ENCODE results near the gene OR4Q2. TPM values are rescaled to one million over a fixed set of nuclear protein-coding genes. Genes with fewer than 3 reads are reported as not detected.

The OR4Q2 gene
- total RNA-seq, 1 donor from 2014 or later, result not detected

GRCh38 chr14:20002319-20002718, 356 bp downstream of the OR4Q2 start:
- no peak overlapping the region for H3K27ac Mint-ChIP-seq (ENCODE audit: unreplicated experiment)
- peaks cover 2% of the 10 kb centered on the region for H3K36me3 Mint-ChIP-seq (ENCODE audit: unreplicated experiment)
- peaks cover 56% of the 10 kb centered on the region for H3K9me3 Mint-ChIP-seq (ENCODE audit: unreplicated experiment)
- no peak for TF ChIP-seq CTCF (IDR thresholded peaks at IDR 0.05)
- H3K4me3 Mint-ChIP-seq (ENCODE audit: unreplicated experiment), result no peak overlapping the region
- no peak for DNase-seq (ENCODE audit: extremely low spot score, unreplicated experiment)
- no peaks in the 10 kb centered on the region for H3K27me3 Mint-ChIP-seq (ENCODE audit: unreplicated experiment)
- H3K4me1 Mint-ChIP-seq (ENCODE audit: unreplicated experiment), result no peaks in the 10 kb centered on the region

- Mint-ChIP-seq H3K27me3 (ENCODE audit: unreplicated experiment) (no peaks in the 10 kb centered on the region), H3K27ac (ENCODE audit: unreplicated experiment) (no peak overlapping the region), H3K36me3 (ENCODE audit: unreplicated experiment) (peaks cover 2% of the 10 kb centered on the region), H3K4me1 (ENCODE audit: unreplicated experiment) (no peaks in the 10 kb centered on the region), H3K4me3 (ENCODE audit: unreplicated experiment) (no peak overlapping the region), H3K9me3 (ENCODE audit: unreplicated experiment) (peaks cover 65% of the 10 kb centered on the region)
- no peak for DNase-seq (ENCODE audit: extremely low spot score, unreplicated experiment)
- no peak for TF ChIP-seq CTCF (IDR thresholded peaks at IDR 0.05)
Measured at GRCh38 chr14:20008156-20008555, 6.2 kb downstream of the OR4Q2 start.

DNA sequence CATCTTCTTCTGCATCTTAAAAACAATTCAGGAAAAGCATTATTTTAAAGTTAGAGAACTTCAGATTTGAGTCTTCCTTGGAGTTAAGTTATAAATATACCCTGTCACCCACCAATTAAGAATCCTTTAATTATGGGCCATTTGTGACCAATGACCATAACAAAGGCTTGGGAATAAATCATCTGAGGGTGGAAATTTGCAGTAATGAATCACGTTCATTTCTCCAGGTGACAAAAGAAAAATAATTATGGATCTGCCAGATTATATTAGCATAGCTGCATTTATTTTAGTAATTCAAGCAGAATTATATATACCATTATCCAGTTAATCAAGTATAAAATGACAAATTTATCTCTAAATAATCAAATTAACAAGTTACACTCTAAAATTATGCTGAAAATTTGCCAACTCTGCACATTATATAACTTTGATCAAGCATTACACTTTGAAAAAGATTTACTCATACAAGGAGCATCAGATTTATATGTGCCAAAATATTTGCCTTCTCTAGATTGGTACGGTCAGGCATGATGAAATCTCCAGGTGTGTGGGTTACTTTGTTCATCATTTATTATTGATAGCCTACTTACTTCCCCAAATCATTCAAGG, 17.4 kb downstream of the OR4Q2 start, which contains the start of gene OR4K14:
TSS of gene OR4K14 (minus strand) at position 51 of the 609 bp plus-strand sequence. CDS start 4,114 bp downstream, outside the sequence.
- no peaks in the 10 kb centered on the region for H3K4me1 Mint-ChIP-seq (ENCODE audit: unreplicated experiment)
- H3K36me3 Mint-ChIP-seq (ENCODE audit: unreplicated experiment), result no peaks in the 10 kb centered on the region
- H3K4me3 Mint-ChIP-seq (ENCODE audit: unreplicated experiment), result no peak within 1 kb of the TSS
- no peak for DNase-seq (ENCODE audit: extremely low spot score, unreplicated experiment)
- no peak within 1 kb of the TSS for H3K27ac Mint-ChIP-seq (ENCODE audit: unreplicated experiment)
- no peak for TF ChIP-seq CTCF (IDR thresholded peaks at IDR 0.05)
- peaks cover 64% of the 10 kb centered on the region for H3K9me3 Mint-ChIP-seq (ENCODE audit: unreplicated experiment)
- no peaks in the 10 kb centered on the region for H3K27me3 Mint-ChIP-seq (ENCODE audit: unreplicated experiment)

GRCh38 chr14:20031058-20031457, 29.1 kb downstream of the OR4Q2 start:
- DNase-seq (ENCODE audit: extremely low spot score, unreplicated experiment), result no peak
- no peaks in the 10 kb centered on the region for H3K27me3 Mint-ChIP-seq (ENCODE audit: unreplicated experiment)
- no peak overlapping the region for H3K4me3 Mint-ChIP-seq (ENCODE audit: unreplicated experiment)
- TF ChIP-seq CTCF (IDR thresholded peaks at IDR 0.05), result no peak
- H3K9me3 Mint-ChIP-seq (ENCODE audit: unreplicated experiment), result peaks cover 49% of the 10 kb centered on the region
- H3K4me1 Mint-ChIP-seq (ENCODE audit: unreplicated experiment), result no peaks in the 10 kb centered on the region
- no peak overlapping the region for H3K27ac Mint-ChIP-seq (ENCODE audit: unreplicated experiment)
- H3K36me3 Mint-ChIP-seq (ENCODE audit: unreplicated experiment), result no peaks in the 10 kb centered on the region

- no peaks in the 10 kb centered on the region for H3K4me1 Mint-ChIP-seq (ENCODE audit: unreplicated experiment)
- H3K9me3 Mint-ChIP-seq (ENCODE audit: unreplicated experiment), result peaks cover 42% of the 10 kb centered on the region
- no peaks in the 10 kb centered on the region for H3K27me3 Mint-ChIP-seq (ENCODE audit: unreplicated experiment)
- no peak for DNase-seq (ENCODE audit: extremely low spot score, unreplicated experiment)
- no peak for TF ChIP-seq CTCF (IDR thresholded peaks at IDR 0.05)
- no peak overlapping the region for H3K4me3 Mint-ChIP-seq (ENCODE audit: unreplicated experiment)
- H3K27ac Mint-ChIP-seq (ENCODE audit: unreplicated experiment), result no peak overlapping the region
- H3K36me3 Mint-ChIP-seq (ENCODE audit: unreplicated experiment), result no peaks in the 10 kb centered on the region
Measured at GRCh38 chr14:20035449-20035848, 33.5 kb downstream of the OR4Q2 start.

Data from osteocyte (in vitro differentiated cells).